H1 (cell line): Measurements from ENCODE around the gene TBC1D22A. TPM values are rescaled to one million over a fixed set of nuclear protein-coding genes. Genes with fewer than 3 reads are reported as not detected.

Experiments
- CBX5 ChIP-seq: fragments of 300-800, 300-1000 bp; sonication (generic); IDR thresholded peaks from 2 replicates; pipeline ENCODE4 v1.7.1; 2016; ENCODE audit warnings: antibody characterized with exemption, low read length, low read depth
- CHD2 ChIP-seq: IDR thresholded peaks from 2 replicates; pipeline ENCODE4 v1.6.1; 2012; ENCODE audit warnings: low read length, improper control_type of control experiment
- CREB1 ChIP-seq: IDR thresholded peaks from 2 replicates; pipeline ENCODE4 v1.6.1; 2012; ENCODE audit warnings: inconsistent platforms
- TBP ChIP-seq: IDR thresholded peaks from 2 replicates; pipeline ENCODE4 v1.6.1; 2011; ENCODE audit warnings: low read depth, low read length, improper control_type of control experiment
- TEAD4 ChIP-seq: IDR thresholded peaks from 2 replicates; pipeline ENCODE4 v1.6.1; 2012; ENCODE audit warnings: low read depth, low read length, inconsistent platforms, mixed read lengths
- polyA plus RNA-seq, 7 experiments: library from polyadenylated mRNA; depleted of rRNA in 3 of 7; stranded (reverse) in 5 of 7; unstranded in 2 of 7; fragments of >200 nt in 5 of 7; fragments of 200-250 nt in 2 of 7; gene quantifications; 1 replicate in 5 of 7; 2 replicates in 1 of 7; 4 replicates in 1 of 7; pipeline versions ENCODE4 v1.2.1 to v1.2.3, GENCODE V29; 2011 to 2013; ENCODE audit warnings: missing spikeins in 2 of 7, mixed read lengths in 2 of 7
- total RNA-seq: library from RNA; stranded (reverse); fragmentation: NEBNext Ultra II Directional; extraction: Animal tissue kit (Norgen Biotek cat#: 25700); gene quantifications from 2 replicates; pipeline ENCODE4 v1.2.1, GENCODE V29; 2021

Gene TBC1D22A
- total and polyA plus RNA-seq, 2 of the 8 experiments (the other 6 are each of a cell fraction or from before 2014, with no cell fraction given) = 11.9 to 18.4 TPM

DNA sequence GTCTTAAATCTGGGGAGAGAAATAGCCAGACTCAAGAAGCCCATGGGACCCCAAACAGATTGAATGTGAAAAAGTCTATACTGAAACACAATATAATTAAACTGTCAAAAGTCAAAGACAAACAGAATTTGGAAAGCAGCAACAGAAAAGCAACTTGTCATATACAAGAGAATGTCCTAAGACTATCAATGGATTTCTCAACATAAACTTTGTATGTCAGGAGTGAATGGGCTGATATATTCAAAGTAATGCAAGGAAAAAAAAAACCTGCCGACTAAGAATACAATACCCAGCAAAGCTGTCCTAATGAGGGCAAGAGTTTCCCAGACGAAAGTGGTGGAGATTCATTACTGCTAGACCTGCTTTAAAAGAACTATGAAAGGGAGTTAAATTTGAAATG is 73.2 kb downstream of the TBC1D22A start (continued):
- TF ChIP-seq CREB1 = no peak
- TF ChIP-seq TBP = no peak
- no peak for TF ChIP-seq CHD2
- no peak for TF ChIP-seq TEAD4
- TF ChIP-seq CBX5 = no peak
